Measurements from ENCODE around the gene ADGB. TPM values are rescaled to one million over a fixed set of nuclear protein-coding genes. Genes with fewer than 3 reads are reported as not detected.
"Not testable (repeated sequence)": the region's sequence is repeated elsewhere in the genome, so short reads cannot be mapped to it uniquely, and the experiment has no call there.

The ADGB gene
- not detected for total RNA-seq
- long read RNA-seq: 0 reads

- intact Hi-C loops (cut with DNase I): no loop called here
- ATAC-seq (ENCODE audit: poor library complexity) (peak; percentile 91), DNase-seq (peak; percentile 84)
These were observed at the start of gene ADGB for GRCh38 chr6:146598772-146599405. TSS of gene ADGB (plus strand) at chr6:146598972. CDS start at chr6:146599041, 69 bp downstream.

GRCh38 chr6:146550911-146551310, 47.9 kb upstream of the ADGB start:
- intact Hi-C loops (cut with DNase I): no loop called here
- DNase-seq (no peak), ATAC-seq (ENCODE audit: poor library complexity) (peak; percentile 73)

GRCh38 chr6:146551545-146551944, 47.2 kb upstream of the ADGB start:
- no peak for ATAC-seq (ENCODE audit: poor library complexity)
- DNase-seq: no peak
- intact Hi-C loops (cut with DNase I): no loop called here

- intact Hi-C loops (cut with DNase I): no loop called here
- ATAC-seq (ENCODE audit: poor library complexity): no peak
- DNase-seq: no peak
These were observed 45.2 kb upstream of the ADGB start for GRCh38 chr6:146553377-146554135.

- ATAC-seq (ENCODE audit: poor library complexity) (no peak), DNase-seq (no peak)
- intact Hi-C loops (cut with DNase I): no loop called here
These were observed 38.2 kb upstream of the ADGB start for GRCh38 chr6:146560607-146561006.

GRCh38 chr6:146566661-146567060, 32.1 kb upstream of the ADGB start:
- DNase-seq; intact Hi-C loops (cut with DNase I); ATAC-seq (ENCODE audit: poor library complexity): not testable (repeated sequence)

- intact Hi-C loops (cut with DNase I); ATAC-seq (ENCODE audit: poor library complexity); DNase-seq: not testable (repeated sequence)
These were observed 30.2 kb upstream of the ADGB start for GRCh38 chr6:146568619-146569018.

- no peak for ATAC-seq (ENCODE audit: poor library complexity)
- no peak for DNase-seq
- intact Hi-C loops (cut with DNase I): no loop called here
These were observed 24.6 kb upstream of the ADGB start for GRCh38 chr6:146574211-146574610.

- ATAC-seq (ENCODE audit: poor library complexity) (no peak), DNase-seq (no peak)
- intact Hi-C loops (cut with DNase I): no loop called here
These were observed 20.7 kb upstream of the ADGB start for GRCh38 chr6:146578054-146578453.

GRCh38 chr6:146581968-146582367, 16.8 kb upstream of the ADGB start:
- intact Hi-C loops (cut with DNase I): no loop called here
- DNase-seq (no peak), ATAC-seq (ENCODE audit: poor library complexity) (no peak)

- DNase-seq (peak; percentile 57), ATAC-seq (ENCODE audit: poor library complexity) (peak; percentile 29)
- intact Hi-C loops (cut with DNase I): no loop called here
These were observed 15.9 kb upstream of the ADGB start for GRCh38 chr6:146582857-146583256.

- intact Hi-C loops (cut with DNase I): no loop called here
- ATAC-seq (ENCODE audit: poor library complexity) (no peak), DNase-seq (no peak)
These were observed 14.8 kb upstream of the ADGB start for GRCh38 chr6:146583966-146584365.

- ATAC-seq (ENCODE audit: poor library complexity): no peak
- intact Hi-C loops (cut with DNase I): no loop called here
These were observed 11.3 kb upstream of the ADGB start for GRCh38 chr6:146587459-146587858.

GRCh38 chr6:146590492-146590891, 8.3 kb upstream of the ADGB start:
- intact Hi-C loops (cut with DNase I): no loop called here
- ATAC-seq (ENCODE audit: poor library complexity) (no peak), DNase-seq (no peak)

More at GRCh38 chr6:146587459-146587858, 11.3 kb upstream of the ADGB start:
- no peak for DNase-seq

- intact Hi-C loops (cut with DNase I): no loop called here
- no peak for ATAC-seq (ENCODE audit: poor library complexity)
- no peak for DNase-seq
These were observed 6.3 kb upstream of the ADGB start for GRCh38 chr6:146592451-146592850.

- intact Hi-C loops (cut with DNase I): no loop called here
- ATAC-seq (ENCODE audit: poor library complexity) (no peak), DNase-seq (peak; percentile 38)
These were observed 4.8 kb upstream of the ADGB start for GRCh38 chr6:146593986-146594385.

GRCh38 chr6:146594495-146594894, 4.3 kb upstream of the ADGB start:
- ATAC-seq (ENCODE audit: poor library complexity): peak; percentile 67
- intact Hi-C loops (cut with DNase I): no loop called here

GRCh38 chr6:146595972-146596731, 2.6 kb upstream of the ADGB start:
- ATAC-seq (ENCODE audit: poor library complexity) (peak; percentile 72), DNase-seq (no peak)
- intact Hi-C loops (cut with DNase I): no loop called here

More at GRCh38 chr6:146594495-146594894, 4.3 kb upstream of the ADGB start:
- DNase-seq: no peak

GRCh38 chr6:146601352-146601751, 2.6 kb downstream of the ADGB start:
- intact Hi-C loops (cut with DNase I): no loop called here
- ATAC-seq (ENCODE audit: poor library complexity) (no peak), DNase-seq (no peak)

Measured in Right ventricle myocardium superior (tissue), 1 donor.